H9 (cell line): ENCODE data around the gene IFT122. TPM values are rescaled to one million over a fixed set of nuclear protein-coding genes. Genes with fewer than 3 reads are reported as not detected.
A peak's percentile ranks its signal among the peaks of the same experiment; 100 is the strongest.

ENCODE experiments used
- DNase-seq: peaks from one replicate; pipeline ENCODE4 v3.0.0-alpha.2; 2017
- H2AFZ ChIP-seq: one replicate; pipeline ENCODE4 v1.6.1; 2013; ENCODE audit warnings: mild to moderate bottlenecking, low read length, control low read depth, moderate library complexity
- H2AK5ac ChIP-seq: 2 replicates; pipeline ENCODE4 v1.6.1; 2013; ENCODE audit warnings: low read length, control low read depth, mixed read lengths; ENCODE audit not compliant: insufficient read length
- H2BK120ac ChIP-seq: one replicate; pipeline ENCODE4 v1.6.1; 2013; ENCODE audit warnings: low read depth, mild to moderate bottlenecking, low read length, control low read depth, inconsistent platforms; ENCODE audit not compliant: poor library complexity, severe bottlenecking
- H2BK12ac ChIP-seq: 2 replicates; pipeline ENCODE4 v1.6.1; 2013; ENCODE audit warnings: low read length, control low read depth, mixed read lengths, low read depth; ENCODE audit not compliant: insufficient read length
- H2BK15ac ChIP-seq: 2 replicates; pipeline ENCODE4 v1.6.1; 2013; ENCODE audit warnings: low read depth, low read length, control low read depth
- H2BK20ac ChIP-seq: one replicate; pipeline ENCODE4 v1.6.1; 2013; ENCODE audit warnings: low read depth, mild to moderate bottlenecking, low read length, control low read depth, inconsistent platforms; ENCODE audit not compliant: poor library complexity, severe bottlenecking
- H2BK5ac ChIP-seq: 2 replicates; pipeline ENCODE4 v1.6.1; 2013; ENCODE audit warnings: low read length, control low read depth, mixed read lengths; ENCODE audit not compliant: insufficient read length
- H3K14ac ChIP-seq: 2 replicates; pipeline ENCODE4 v1.6.1; 2013; ENCODE audit warnings: low read length, control low read depth; ENCODE audit not compliant: insufficient read depth
- H3K18ac ChIP-seq: 2 replicates; pipeline ENCODE4 v1.6.1; 2013; ENCODE audit warnings: low read depth, mild to moderate bottlenecking, mixed read lengths, low read length, control low read depth; ENCODE audit not compliant: insufficient read length
- H3K23ac ChIP-seq: 2 replicates; pipeline ENCODE4 v1.6.1; 2013; ENCODE audit warnings: low read length, control low read depth, mixed read lengths, low read depth; ENCODE audit not compliant: insufficient read length
- H3K23me2 ChIP-seq: 2 replicates; pipeline ENCODE4 v1.6.1; 2013; ENCODE audit warnings: low read depth, mild to moderate bottlenecking, mixed read lengths, low read length, control low read depth; ENCODE audit not compliant: insufficient read length, poor library complexity, severe bottlenecking
- H3K27ac ChIP-seq: 2 replicates; pipeline ENCODE4 v1.5.1; 2013; ENCODE audit warnings: low read length, control low read depth, mixed read lengths, low read depth; ENCODE audit not compliant: insufficient read length
- H3K27me3 ChIP-seq: 2 replicates; pipeline ENCODE4 v1.6.1; 2013; ENCODE audit warnings: low read length, control low read depth, inconsistent platforms; ENCODE audit not compliant: insufficient read depth
- H3K4ac ChIP-seq: 2 replicates; pipeline ENCODE4 v1.6.1; 2013; ENCODE audit warnings: low read depth, mild to moderate bottlenecking, control low read depth, inconsistent platforms, low read length, moderate library complexity
- H3K4me1 ChIP-seq: 2 replicates; pipeline ENCODE4 v1.6.1; 2013; ENCODE audit warnings: low read length, control low read depth, inconsistent platforms; ENCODE audit not compliant: insufficient read depth
- H3K4me2 ChIP-seq: 2 replicates; pipeline ENCODE4 v1.6.1; 2013; ENCODE audit warnings: low read length, control low read depth, mixed read lengths; ENCODE audit not compliant: insufficient read length, insufficient read depth
- H3K56ac ChIP-seq: 2 replicates; pipeline ENCODE4 v1.6.1; 2013; ENCODE audit warnings: low read depth, mild to moderate bottlenecking, mixed read lengths, low read length, control low read depth; ENCODE audit not compliant: insufficient read length
- H3K79me1 ChIP-seq: 2 replicates; pipeline ENCODE4 v1.6.1; 2013; ENCODE audit warnings: low read depth, mild to moderate bottlenecking, moderate library complexity, low read length, control low read depth, inconsistent platforms; ENCODE audit not compliant: insufficient read depth, poor library complexity, severe bottlenecking
- H3K79me2 ChIP-seq: 2 replicates; pipeline ENCODE4 v1.6.1; 2013; ENCODE audit warnings: low read length, control low read depth, inconsistent platforms; ENCODE audit not compliant: insufficient read depth
- H3K9ac ChIP-seq: 2 replicates; pipeline ENCODE4 v1.6.1; 2013; ENCODE audit warnings: low read length, control low read depth, mixed read lengths; ENCODE audit not compliant: insufficient read length; ENCODE audit errors: extremely low read depth
- H3K9me3 ChIP-seq: one replicate; pipeline ENCODE4 v1.6.1; 2013; ENCODE audit warnings: low read depth, low read length, inconsistent platforms; ENCODE audit not compliant: control insufficient read depth
- H3T11ph ChIP-seq: one replicate; pipeline ENCODE4 v1.6.1; 2013; ENCODE audit warnings: mild to moderate bottlenecking, low read length, control low read depth, inconsistent platforms
- H4K20me1 ChIP-seq: one replicate; pipeline ENCODE4 v1.6.1; 2013; ENCODE audit not compliant: control insufficient read depth, insufficient read length, insufficient read depth
- H4K5ac ChIP-seq: 2 replicates; pipeline ENCODE4 v1.6.1; 2013; ENCODE audit warnings: low read depth, mild to moderate bottlenecking, mixed read lengths, low read length, control low read depth; ENCODE audit not compliant: insufficient read length
- H4K8ac ChIP-seq: replicated peaks from 2 replicates; pipeline ENCODE4 v1.6.1; 2013; ENCODE audit warnings: low read length, control low read depth, mixed read lengths, low read depth; ENCODE audit not compliant: insufficient read length
- H4K91ac ChIP-seq: 2 replicates; pipeline ENCODE4 v1.6.1; 2013; ENCODE audit warnings: low read depth, mild to moderate bottlenecking, moderate library complexity, mixed read lengths, low read length, control low read depth; ENCODE audit not compliant: insufficient read length
- H3K27ac Mint-ChIP-seq, 3 experiments: 2 replicates in 2 of 3; 3 replicates in 1 of 3; pipeline ENCODE4 v1.8.0; 2020 to 2021; ENCODE audit warnings: mixed read lengths in 3 of 3, mild to moderate bottlenecking in 1 of 3, moderate library complexity in 1 of 3
- H3K27me3 Mint-ChIP-seq: 2 replicates; pipeline ENCODE4 v1.8.0; 2021; ENCODE audit warnings: low read depth, mild to moderate bottlenecking, moderate library complexity, mixed read lengths
- H3K36me3 Mint-ChIP-seq, 3 experiments: 2 replicates in 2 of 3; 3 replicates in 1 of 3; pipeline ENCODE4 v1.8.0; 2020 to 2021; ENCODE audit warnings: low read depth in 3 of 3, mixed read lengths in 3 of 3; ENCODE audit not compliant: insufficient read depth in 1 of 3
- H3K4me1 Mint-ChIP-seq, 2 experiments: 2 replicates each; pipeline ENCODE4 v1.8.0; 2020; ENCODE audit warnings: mixed read lengths in 2 of 2
- H3K4me3 Mint-ChIP-seq, 2 experiments: 2 replicates in 1 of 2; 3 replicates in 1 of 2; pipeline ENCODE4 v1.8.0; 2020 to 2021; ENCODE audit warnings: mild to moderate bottlenecking in 2 of 2, mixed read lengths in 2 of 2, moderate library complexity in 1 of 2
- H3K9me3 Mint-ChIP-seq, 2 experiments: 2 replicates in 1 of 2; 3 replicates in 1 of 2; pipeline ENCODE4 v1.8.0; 2020; ENCODE audit warnings: mild to moderate bottlenecking in 2 of 2, mixed read lengths in 2 of 2, moderate library complexity in 1 of 2
- WGBS: extraction: QIAGEN DNeasy Blood & Tissue Kit; methylation state at CpG from one replicate; pipeline ENCODE4 v1.1.7; 2013; ENCODE audit warnings: missing lambda C conversion rate, low lambda C conversion rate, mixed read lengths; ENCODE audit not compliant: insufficient read length; ENCODE audit errors: extremely low coverage; 5-methylcytosine and 5-hydroxymethylcytosine counted together
- total RNA-seq: library from RNA; stranded (reverse); gene quantifications from 2 replicates; pipeline ENCODE4 v1.2.1, GENCODE V29; 2021
- TF ChIP-seq, protein P1 (sequence below): fragments of 200-600 bp; sonication (generic); conservative IDR thresholded peaks from 3 replicates; pipeline ENCODE4 v1.8.0; 2021; ENCODE audit warnings: antibody characterized with exemption, mild to moderate bottlenecking

The IFT122 gene
- total RNA-seq, 1 experiment from 2014 or later = 19.3 TPM

DNA sequence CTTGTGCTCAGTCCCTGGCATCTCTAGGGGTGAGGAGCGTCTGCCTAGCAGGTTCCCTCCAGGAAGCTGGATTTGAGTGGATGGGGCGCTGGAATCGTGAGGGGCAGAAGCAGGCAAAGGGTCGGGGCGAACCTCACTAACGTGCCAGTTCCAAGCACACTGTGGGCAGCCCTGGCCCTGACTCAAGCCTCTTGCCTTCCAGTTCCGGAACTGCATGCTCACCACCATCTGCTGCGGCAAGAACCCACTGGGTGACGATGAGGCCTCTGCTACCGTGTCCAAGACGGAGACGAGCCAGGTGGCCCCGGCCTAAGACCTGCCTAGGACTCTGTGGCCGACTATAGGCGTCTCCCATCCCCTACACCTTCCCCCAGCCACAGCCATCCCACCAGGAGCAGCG, 93.4 kb downstream of the IFT122 start:
- no peak overlapping the region for H3K4ac ChIP-seq
- no peaks in the 10 kb centered on the region for H3K9me3 Mint-ChIP-seq
- no peak overlapping the region for H2BK12ac ChIP-seq

More for the DNA sequence above, 93.4 kb downstream of the IFT122 start:
- Histone ChIP-seq H3K4me1 (peaks cover 15% of the 10 kb centered on the region; the same call in 1 of the 2 replicates), H3K23ac (no peak overlapping the region), H4K5ac (no peak overlapping the region), H2BK15ac (no peak overlapping the region), H4K20me1 (no peaks in the 10 kb centered on the region), H3K79me1 (no peaks in the 10 kb centered on the region), H3K9me3 (no peaks in the 10 kb centered on the region), H3K79me2 (no peaks in the 10 kb centered on the region), H2BK120ac (no peak overlapping the region), H3K4me2 (no peak overlapping the region), H2AFZ (no peak overlapping the region), H4K8ac (no peak overlapping the region), H2BK5ac (no peak overlapping the region), H2AK5ac (no peak overlapping the region), H3K14ac (no peak overlapping the region), H2BK20ac (no peak overlapping the region), H3K23me2 (no peaks in the 10 kb centered on the region), H3K27ac (no peak overlapping the region), H3K27me3 (no peaks in the 10 kb centered on the region), H3T11ph (no peak overlapping the region), H3K9ac (no peak overlapping the region), H3K56ac (no peak overlapping the region), H3K18ac (no peak overlapping the region), H4K91ac (no peak overlapping the region)
- no CpG with 5 or more reads among the region's 16 CpGs for WGBS
- TF ChIP-seq, protein P1, sequence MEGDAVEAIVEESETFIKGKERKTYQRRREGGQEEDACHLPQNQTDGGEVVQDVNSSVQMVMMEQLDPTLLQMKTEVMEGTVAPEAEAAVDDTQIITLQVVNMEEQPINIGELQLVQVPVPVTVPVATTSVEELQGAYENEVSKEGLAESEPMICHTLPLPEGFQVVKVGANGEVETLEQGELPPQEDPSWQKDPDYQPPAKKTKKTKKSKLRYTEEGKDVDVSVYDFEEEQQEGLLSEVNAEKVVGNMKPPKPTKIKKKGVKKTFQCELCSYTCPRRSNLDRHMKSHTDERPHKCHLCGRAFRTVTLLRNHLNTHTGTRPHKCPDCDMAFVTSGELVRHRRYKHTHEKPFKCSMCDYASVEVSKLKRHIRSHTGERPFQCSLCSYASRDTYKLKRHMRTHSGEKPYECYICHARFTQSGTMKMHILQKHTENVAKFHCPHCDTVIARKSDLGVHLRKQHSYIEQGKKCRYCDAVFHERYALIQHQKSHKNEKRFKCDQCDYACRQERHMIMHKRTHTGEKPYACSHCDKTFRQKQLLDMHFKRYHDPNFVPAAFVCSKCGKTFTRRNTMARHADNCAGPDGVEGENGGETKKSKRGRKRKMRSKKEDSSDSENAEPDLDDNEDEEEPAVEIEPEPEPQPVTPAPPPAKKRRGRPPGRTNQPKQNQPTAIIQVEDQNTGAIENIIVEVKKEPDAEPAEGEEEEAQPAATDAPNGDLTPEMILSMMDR = no peak
- Mint-ChIP-seq H3K36me3 (no peaks in the 10 kb centered on the region; a peak in 1 of 7 replicates), H3K27me3 (peaks cover 11% of the 10 kb centered on the region), H3K4me3 (no peak overlapping the region), H3K4me1 (peaks cover 39 to 52% of the 10 kb centered on the region in 2 experiments), H3K27ac (peak overlapping the region in 1 of 3 experiments; percentile 65; a peak in 2 of 7 replicates)
- no peak for DNase-seq
